ENCODE results near the gene LHFPL3.

DNA sequence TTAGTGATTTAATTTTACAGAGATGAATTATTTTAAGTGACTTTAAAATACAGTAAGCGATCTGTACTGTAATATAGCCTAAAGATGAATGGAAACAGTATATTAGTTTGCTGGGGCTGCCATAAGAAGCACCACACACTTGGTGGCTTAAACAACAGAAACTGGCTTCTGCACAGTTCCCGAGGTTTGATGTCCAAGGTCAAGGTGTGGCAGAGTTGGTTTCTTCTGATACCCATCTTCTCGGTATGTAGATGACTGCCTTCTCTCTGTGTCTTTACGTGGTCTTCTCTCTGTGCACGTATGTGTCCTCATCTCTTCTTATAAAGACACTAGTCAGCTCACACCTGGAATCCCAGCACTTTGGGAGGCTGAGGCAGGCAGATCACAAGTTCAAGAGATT is 621.6 kb downstream of the LHFPL3 start:
- TF ChIP-seq POLR2A (IDR thresholded peaks at IDR 0.05; ENCODE audit: low read depth, low read length), result no peak
- TF ChIP-seq, protein P1, sequence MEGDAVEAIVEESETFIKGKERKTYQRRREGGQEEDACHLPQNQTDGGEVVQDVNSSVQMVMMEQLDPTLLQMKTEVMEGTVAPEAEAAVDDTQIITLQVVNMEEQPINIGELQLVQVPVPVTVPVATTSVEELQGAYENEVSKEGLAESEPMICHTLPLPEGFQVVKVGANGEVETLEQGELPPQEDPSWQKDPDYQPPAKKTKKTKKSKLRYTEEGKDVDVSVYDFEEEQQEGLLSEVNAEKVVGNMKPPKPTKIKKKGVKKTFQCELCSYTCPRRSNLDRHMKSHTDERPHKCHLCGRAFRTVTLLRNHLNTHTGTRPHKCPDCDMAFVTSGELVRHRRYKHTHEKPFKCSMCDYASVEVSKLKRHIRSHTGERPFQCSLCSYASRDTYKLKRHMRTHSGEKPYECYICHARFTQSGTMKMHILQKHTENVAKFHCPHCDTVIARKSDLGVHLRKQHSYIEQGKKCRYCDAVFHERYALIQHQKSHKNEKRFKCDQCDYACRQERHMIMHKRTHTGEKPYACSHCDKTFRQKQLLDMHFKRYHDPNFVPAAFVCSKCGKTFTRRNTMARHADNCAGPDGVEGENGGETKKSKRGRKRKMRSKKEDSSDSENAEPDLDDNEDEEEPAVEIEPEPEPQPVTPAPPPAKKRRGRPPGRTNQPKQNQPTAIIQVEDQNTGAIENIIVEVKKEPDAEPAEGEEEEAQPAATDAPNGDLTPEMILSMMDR (IDR thresholded peaks at IDR 0.05; ENCODE audit: extremely low read depth in 1 of 2, insufficient read depth in 1 of 2, low read depth in 1 of 2, low read length in 2 of 2), result no peak

Data from endothelial cell of umbilical vein (primary cell).